Endothelial cell of umbilical vein (primary cell): Measurements from ENCODE around the gene RNF111.

Source experiments
- EZH2 ChIP-seq: IDR thresholded peaks from 2 replicates; pipeline ENCODE4 v1.6.1; 2012; ENCODE audit warnings: borderline replicate concordance, low read depth, mild to moderate bottlenecking, moderate library complexity, low read length, inconsistent platforms; ENCODE audit not compliant: severe bottlenecking
- FOS ChIP-seq: IDR thresholded peaks from 2 replicates; pipeline ENCODE4 v1.6.1; 2011; ENCODE audit warnings: mild to moderate bottlenecking, low read length, moderate library complexity, borderline replicate concordance; ENCODE audit not compliant: insufficient read depth
- GATA2 ChIP-seq: IDR thresholded peaks from 2 replicates; pipeline ENCODE4 v1.7.0; 2011; ENCODE audit warnings: low read depth, mild to moderate bottlenecking, moderate library complexity, mixed read lengths, low read length; ENCODE audit not compliant: insufficient read length, insufficient read depth
- JUN ChIP-seq: IDR thresholded peaks from 2 replicates; pipeline ENCODE4 v1.6.1; 2011; ENCODE audit warnings: borderline replicate concordance, low read depth; ENCODE audit not compliant: insufficient read length, insufficient read depth
- MYC ChIP-seq: IDR thresholded peaks from one replicate; pipeline ENCODE4 v1.6.1; 2011; ENCODE audit warnings: mild to moderate bottlenecking, low read depth, low read length
- POLR2A ChIP-seq: IDR thresholded peaks from 2 replicates; pipeline ENCODE4 v1.6.1; 2012; ENCODE audit warnings: low read depth, mild to moderate bottlenecking, control low read depth, low read length
- POLR2AphosphoS5 ChIP-seq: IDR thresholded peaks from 2 replicates; pipeline ENCODE4 v1.6.1; 2012; ENCODE audit warnings: low read depth, mild to moderate bottlenecking, control low read depth, low read length, moderate library complexity; ENCODE audit not compliant: insufficient read depth
- TF ChIP-seq, protein P1 (sequence below), 2 donors: IDR thresholded peaks; 1 replicate in 1 of 2; 2 replicates in 1 of 2; pipeline ENCODE4 v1.5.1; 2011; ENCODE audit warnings: low read length in 2 of 2, mild to moderate bottlenecking in 2 of 2, moderate library complexity in 2 of 2, control low read depth in 1 of 2, inconsistent platforms in 1 of 2, low read depth in 1 of 2; ENCODE audit not compliant: insufficient read depth in 1 of 2; ENCODE audit errors: extremely low read depth in 1 of 2
- TF ChIP-seq, protein P2 (sequence below): IDR thresholded peaks from 2 replicates; pipeline ENCODE4 v1.6.1; 2011; ENCODE audit not compliant: insufficient read depth, insufficient read length

DNA sequence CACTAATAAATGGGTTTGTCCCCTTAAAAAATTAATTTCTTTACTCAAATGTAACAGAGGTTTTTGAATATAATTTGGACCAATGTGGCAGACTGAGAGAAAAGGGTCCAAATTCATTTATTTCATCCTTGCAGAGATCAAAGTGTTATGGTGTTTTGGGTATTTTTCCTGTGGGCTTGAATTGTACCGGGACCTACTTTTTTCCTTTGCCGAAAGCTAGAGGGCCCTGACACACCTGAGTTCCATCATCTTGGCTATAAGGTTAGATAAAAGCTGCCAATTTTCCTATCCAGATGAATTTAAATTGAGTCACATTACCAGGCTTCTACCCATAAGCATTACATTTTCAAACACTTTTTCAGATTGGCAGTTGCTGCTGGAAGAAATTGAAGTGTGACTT lies 118.4 kb downstream of the RNF111 start:
- TF ChIP-seq, protein P1, sequence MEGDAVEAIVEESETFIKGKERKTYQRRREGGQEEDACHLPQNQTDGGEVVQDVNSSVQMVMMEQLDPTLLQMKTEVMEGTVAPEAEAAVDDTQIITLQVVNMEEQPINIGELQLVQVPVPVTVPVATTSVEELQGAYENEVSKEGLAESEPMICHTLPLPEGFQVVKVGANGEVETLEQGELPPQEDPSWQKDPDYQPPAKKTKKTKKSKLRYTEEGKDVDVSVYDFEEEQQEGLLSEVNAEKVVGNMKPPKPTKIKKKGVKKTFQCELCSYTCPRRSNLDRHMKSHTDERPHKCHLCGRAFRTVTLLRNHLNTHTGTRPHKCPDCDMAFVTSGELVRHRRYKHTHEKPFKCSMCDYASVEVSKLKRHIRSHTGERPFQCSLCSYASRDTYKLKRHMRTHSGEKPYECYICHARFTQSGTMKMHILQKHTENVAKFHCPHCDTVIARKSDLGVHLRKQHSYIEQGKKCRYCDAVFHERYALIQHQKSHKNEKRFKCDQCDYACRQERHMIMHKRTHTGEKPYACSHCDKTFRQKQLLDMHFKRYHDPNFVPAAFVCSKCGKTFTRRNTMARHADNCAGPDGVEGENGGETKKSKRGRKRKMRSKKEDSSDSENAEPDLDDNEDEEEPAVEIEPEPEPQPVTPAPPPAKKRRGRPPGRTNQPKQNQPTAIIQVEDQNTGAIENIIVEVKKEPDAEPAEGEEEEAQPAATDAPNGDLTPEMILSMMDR (IDR thresholded peaks at IDR 0.05; ENCODE audit: extremely low read depth in 1 of 2, insufficient read depth in 1 of 2, low read depth in 1 of 2, low read length in 2 of 2), result no peak
- TF ChIP-seq POLR2A (no peak), POLR2AphosphoS5 (no peak), FOS (no peak), EZH2 (no peak), MYC (no peak), JUN (no peak), GATA2 (no peak)
- TF ChIP-seq, protein P2, sequence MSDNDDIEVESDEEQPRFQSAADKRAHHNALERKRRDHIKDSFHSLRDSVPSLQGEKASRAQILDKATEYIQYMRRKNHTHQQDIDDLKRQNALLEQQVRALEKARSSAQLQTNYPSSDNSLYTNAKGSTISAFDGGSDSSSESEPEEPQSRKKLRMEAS, result no peak
